ENCODE measurements around the gene SNRNP48.

SNRNP48 gene

GRCh38 chr6:7546020-7546369 is 44.0 kb upstream of the SNRNP48 start:
- Histone ChIP-seq H3K4me1 (ENCODE audit: control insufficient read depth, insufficient read depth, low read length, poor library complexity, severe bottlenecking) (peaks cover 17% of the 10 kb centered on the region), H3K4me3 (ENCODE audit: insufficient read depth, low read depth, low read length, poor library complexity, severe bottlenecking) (no peak overlapping the region), H3K27me3 (replicated peaks; ENCODE audit: control insufficient read depth, insufficient read depth, low read length, poor library complexity, severe bottlenecking) (peaks cover 29% of the 10 kb centered on the region), H3K9me3 (ENCODE audit: control insufficient read depth, low read length) (no peaks in the 10 kb centered on the region), H3K27ac (ENCODE audit: insufficient read depth, low read length, poor library complexity, severe bottlenecking) (no peak overlapping the region), H3K36me3 (ENCODE audit: control insufficient read depth, insufficient read depth, low read length) (no peaks in the 10 kb centered on the region)
- DNase-seq: no peak

GRCh38 chr6:7546383-7546782 is 43.6 kb upstream of the SNRNP48 start:
- Histone ChIP-seq H3K27ac (ENCODE audit: insufficient read depth, low read length, poor library complexity, severe bottlenecking) (no peak overlapping the region), H3K4me3 (ENCODE audit: insufficient read depth, low read depth, low read length, poor library complexity, severe bottlenecking) (no peak overlapping the region), H3K9me3 (ENCODE audit: control insufficient read depth, low read length) (no peaks in the 10 kb centered on the region), H3K36me3 (ENCODE audit: control insufficient read depth, insufficient read depth, low read length) (no peaks in the 10 kb centered on the region), H3K4me1 (ENCODE audit: control insufficient read depth, insufficient read depth, low read length, poor library complexity, severe bottlenecking) (peaks cover 15% of the 10 kb centered on the region), H3K27me3 (replicated peaks; ENCODE audit: control insufficient read depth, insufficient read depth, low read length, poor library complexity, severe bottlenecking) (peaks cover 29% of the 10 kb centered on the region)
- DNase-seq: no peak

- H3K36me3 ChIP-seq (ENCODE audit: control insufficient read depth, insufficient read depth, low read length): no peaks in the 10 kb centered on the region
- H3K4me1 ChIP-seq (ENCODE audit: control insufficient read depth, insufficient read depth, low read length, poor library complexity, severe bottlenecking): peaks cover 11% of the 10 kb centered on the region
- no peak for DNase-seq
- peaks cover 29% of the 10 kb centered on the region for H3K27me3 ChIP-seq (replicated peaks; ENCODE audit: control insufficient read depth, insufficient read depth, low read length, poor library complexity, severe bottlenecking)
- no peaks in the 10 kb centered on the region for H3K9me3 ChIP-seq (ENCODE audit: control insufficient read depth, low read length)
- no peak overlapping the region for H3K27ac ChIP-seq (ENCODE audit: insufficient read depth, low read length, poor library complexity, severe bottlenecking)
- no peak overlapping the region for H3K4me3 ChIP-seq (ENCODE audit: insufficient read depth, low read depth, low read length, poor library complexity, severe bottlenecking)
These were observed 43.1 kb upstream of the SNRNP48 start for GRCh38 chr6:7546896-7547295.

- Histone ChIP-seq H3K36me3 (ENCODE audit: control insufficient read depth, insufficient read depth, low read length) (no peaks in the 10 kb centered on the region), H3K27ac (ENCODE audit: insufficient read depth, low read length, poor library complexity, severe bottlenecking) (no peak overlapping the region), H3K4me3 (ENCODE audit: insufficient read depth, low read depth, low read length, poor library complexity, severe bottlenecking) (no peak overlapping the region), H3K4me1 (ENCODE audit: control insufficient read depth, insufficient read depth, low read length, poor library complexity, severe bottlenecking) (peaks cover 7% of the 10 kb centered on the region), H3K27me3 (replicated peaks; ENCODE audit: control insufficient read depth, insufficient read depth, low read length, poor library complexity, severe bottlenecking) (peaks cover 26% of the 10 kb centered on the region), H3K9me3 (ENCODE audit: control insufficient read depth, low read length) (no peaks in the 10 kb centered on the region)
- no peak for DNase-seq
These were observed 42.7 kb upstream of the SNRNP48 start for GRCh38 chr6:7547315-7547714.

GRCh38 chr6:7550433-7550801 is 39.6 kb upstream of the SNRNP48 start:
- no peak overlapping the region for H3K4me3 ChIP-seq (ENCODE audit: insufficient read depth, low read depth, low read length, poor library complexity, severe bottlenecking)
- peaks cover 12% of the 10 kb centered on the region for H3K27me3 ChIP-seq (replicated peaks; ENCODE audit: control insufficient read depth, insufficient read depth, low read length, poor library complexity, severe bottlenecking)
- H3K27ac ChIP-seq (ENCODE audit: insufficient read depth, low read length, poor library complexity, severe bottlenecking): no peak overlapping the region

GRCh38 chr6:7554533-7555275 is 35.3 kb upstream of the SNRNP48 start:
- Histone ChIP-seq H3K27me3 (replicated peaks; ENCODE audit: control insufficient read depth, insufficient read depth, low read length, poor library complexity, severe bottlenecking) (peaks cover 4% of the 10 kb centered on the region), H3K27ac (ENCODE audit: insufficient read depth, low read length, poor library complexity, severe bottlenecking) (no peak overlapping the region), H3K4me3 (ENCODE audit: insufficient read depth, low read depth, low read length, poor library complexity, severe bottlenecking) (no peak overlapping the region), H3K36me3 (ENCODE audit: control insufficient read depth, insufficient read depth, low read length) (no peaks in the 10 kb centered on the region), H3K4me1 (ENCODE audit: control insufficient read depth, insufficient read depth, low read length, poor library complexity, severe bottlenecking) (no peaks in the 10 kb centered on the region), H3K9me3 (ENCODE audit: control insufficient read depth, low read length) (no peaks in the 10 kb centered on the region)
- no peak for DNase-seq

More at GRCh38 chr6:7550433-7550801, 39.6 kb upstream of the SNRNP48 start:
- H3K4me1 ChIP-seq (ENCODE audit: control insufficient read depth, insufficient read depth, low read length, poor library complexity, severe bottlenecking): no peaks in the 10 kb centered on the region
- no peaks in the 10 kb centered on the region for H3K9me3 ChIP-seq (ENCODE audit: control insufficient read depth, low read length)
- DNase-seq: no peak
- no peaks in the 10 kb centered on the region for H3K36me3 ChIP-seq (ENCODE audit: control insufficient read depth, insufficient read depth, low read length)

- Histone ChIP-seq H3K36me3 (ENCODE audit: control insufficient read depth, insufficient read depth, low read length) (no peaks in the 10 kb centered on the region), H3K4me1 (ENCODE audit: control insufficient read depth, insufficient read depth, low read length, poor library complexity, severe bottlenecking) (no peaks in the 10 kb centered on the region)
These were observed 34.3 kb upstream of the SNRNP48 start for GRCh38 chr6:7555671-7556070.

GRCh38 chr6:7556394-7557106 is 33.4 kb upstream of the SNRNP48 start:
- H3K36me3 ChIP-seq (ENCODE audit: control insufficient read depth, insufficient read depth, low read length): no peaks in the 10 kb centered on the region
- H3K27ac ChIP-seq (ENCODE audit: insufficient read depth, low read length, poor library complexity, severe bottlenecking): no peak overlapping the region
- H3K9me3 ChIP-seq (ENCODE audit: control insufficient read depth, low read length): no peaks in the 10 kb centered on the region
- no peak overlapping the region for H3K4me3 ChIP-seq (ENCODE audit: insufficient read depth, low read depth, low read length, poor library complexity, severe bottlenecking)
- H3K4me1 ChIP-seq (ENCODE audit: control insufficient read depth, insufficient read depth, low read length, poor library complexity, severe bottlenecking): no peaks in the 10 kb centered on the region
- no peak for DNase-seq
- H3K27me3 ChIP-seq (replicated peaks; ENCODE audit: control insufficient read depth, insufficient read depth, low read length, poor library complexity, severe bottlenecking): no peaks in the 10 kb centered on the region

More at GRCh38 chr6:7555671-7556070, 34.3 kb upstream of the SNRNP48 start:
- Histone ChIP-seq H3K9me3 (ENCODE audit: control insufficient read depth, low read length) (no peaks in the 10 kb centered on the region), H3K27ac (ENCODE audit: insufficient read depth, low read length, poor library complexity, severe bottlenecking) (no peak overlapping the region), H3K4me3 (ENCODE audit: insufficient read depth, low read depth, low read length, poor library complexity, severe bottlenecking) (no peak overlapping the region), H3K27me3 (replicated peaks; ENCODE audit: control insufficient read depth, insufficient read depth, low read length, poor library complexity, severe bottlenecking) (no peaks in the 10 kb centered on the region)
- no peak for DNase-seq

- no peaks in the 10 kb centered on the region for H3K4me1 ChIP-seq (ENCODE audit: control insufficient read depth, insufficient read depth, low read length, poor library complexity, severe bottlenecking)
- no peaks in the 10 kb centered on the region for H3K36me3 ChIP-seq (ENCODE audit: control insufficient read depth, insufficient read depth, low read length)
- no peak overlapping the region for H3K4me3 ChIP-seq (ENCODE audit: insufficient read depth, low read depth, low read length, poor library complexity, severe bottlenecking)
- H3K27ac ChIP-seq (ENCODE audit: insufficient read depth, low read length, poor library complexity, severe bottlenecking): no peak overlapping the region
- no peaks in the 10 kb centered on the region for H3K9me3 ChIP-seq (ENCODE audit: control insufficient read depth, low read length)
- DNase-seq: no peak
- no peaks in the 10 kb centered on the region for H3K27me3 ChIP-seq (replicated peaks; ENCODE audit: control insufficient read depth, insufficient read depth, low read length, poor library complexity, severe bottlenecking)
These were observed 32.3 kb upstream of the SNRNP48 start for GRCh38 chr6:7557652-7558051.

GRCh38 chr6:7558781-7559180 is 31.2 kb upstream of the SNRNP48 start:
- H3K36me3 ChIP-seq (ENCODE audit: control insufficient read depth, insufficient read depth, low read length): no peaks in the 10 kb centered on the region
- no peaks in the 10 kb centered on the region for H3K4me1 ChIP-seq (ENCODE audit: control insufficient read depth, insufficient read depth, low read length, poor library complexity, severe bottlenecking)
- no peak for DNase-seq
- no peaks in the 10 kb centered on the region for H3K9me3 ChIP-seq (ENCODE audit: control insufficient read depth, low read length)
- no peak overlapping the region for H3K27ac ChIP-seq (ENCODE audit: insufficient read depth, low read length, poor library complexity, severe bottlenecking)
- H3K27me3 ChIP-seq (replicated peaks; ENCODE audit: control insufficient read depth, insufficient read depth, low read length, poor library complexity, severe bottlenecking): no peaks in the 10 kb centered on the region
- no peak overlapping the region for H3K4me3 ChIP-seq (ENCODE audit: insufficient read depth, low read depth, low read length, poor library complexity, severe bottlenecking)
